HL-60 (cell line): ENCODE measurements around the gene KRTAP4-6.
"Not testable (repeated sequence)": the region's sequence is repeated elsewhere in the genome, so short reads cannot be mapped to it uniquely, and the experiment has no call there.

ENCODE experiments used
- DNase-seq, 2 experiments: peaks; one replicate each; pipeline ENCODE4 v3.0.0-alpha.2; 2010 to 2020; ENCODE audit warnings: low read depth in 1 of 2, low spot score in 1 of 2
- H3K27ac ChIP-seq: fragments of 250-450 bp; sonication (Bioruptor Pico); replicated peaks from 2 replicates; pipeline ENCODE4 v1.5.1; 2020; ENCODE audit warnings: mild to moderate bottlenecking, moderate library complexity
- H3K27me3 ChIP-seq: fragments of 250-450 bp; sonication (Bioruptor Pico); 2 replicates; pipeline ENCODE4 v1.5.1; 2021; ENCODE audit warnings: mild to moderate bottlenecking, moderate library complexity; ENCODE audit not compliant: insufficient read depth, poor library complexity, severe bottlenecking
- H3K4me3 ChIP-seq: replicated peaks from 2 replicates; pipeline ENCODE4 v1.5.1; 2011; ENCODE audit warnings: mild to moderate bottlenecking, control low read depth, low read length; ENCODE audit not compliant: insufficient read depth
- GABPA ChIP-seq: IDR thresholded peaks from 2 replicates; pipeline ENCODE4 v1.6.1; 2012; ENCODE audit warnings: low read depth
- POLR2AphosphoS5 ChIP-seq: IDR thresholded peaks from 2 replicates; pipeline ENCODE4 v1.6.1; 2012; ENCODE audit warnings: low read depth
- SPI1 ChIP-seq: IDR thresholded peaks from 2 replicates; pipeline ENCODE4 v1.6.1; 2012; ENCODE audit warnings: low read depth, mild to moderate bottlenecking, borderline replicate concordance
- TF ChIP-seq, protein P1 (sequence below): IDR thresholded peaks from one replicate; pipeline ENCODE4 v1.5.1; 2011; ENCODE audit warnings: low read length, control low read depth, inconsistent platforms; ENCODE audit not compliant: insufficient read depth
- TF ChIP-seq, protein P2 (sequence below): IDR thresholded peaks from 2 replicates; pipeline ENCODE4 v1.6.1; 2012; ENCODE audit warnings: low read depth; ENCODE audit not compliant: insufficient replicate concordance

KRTAP4-6 gene

DNA sequence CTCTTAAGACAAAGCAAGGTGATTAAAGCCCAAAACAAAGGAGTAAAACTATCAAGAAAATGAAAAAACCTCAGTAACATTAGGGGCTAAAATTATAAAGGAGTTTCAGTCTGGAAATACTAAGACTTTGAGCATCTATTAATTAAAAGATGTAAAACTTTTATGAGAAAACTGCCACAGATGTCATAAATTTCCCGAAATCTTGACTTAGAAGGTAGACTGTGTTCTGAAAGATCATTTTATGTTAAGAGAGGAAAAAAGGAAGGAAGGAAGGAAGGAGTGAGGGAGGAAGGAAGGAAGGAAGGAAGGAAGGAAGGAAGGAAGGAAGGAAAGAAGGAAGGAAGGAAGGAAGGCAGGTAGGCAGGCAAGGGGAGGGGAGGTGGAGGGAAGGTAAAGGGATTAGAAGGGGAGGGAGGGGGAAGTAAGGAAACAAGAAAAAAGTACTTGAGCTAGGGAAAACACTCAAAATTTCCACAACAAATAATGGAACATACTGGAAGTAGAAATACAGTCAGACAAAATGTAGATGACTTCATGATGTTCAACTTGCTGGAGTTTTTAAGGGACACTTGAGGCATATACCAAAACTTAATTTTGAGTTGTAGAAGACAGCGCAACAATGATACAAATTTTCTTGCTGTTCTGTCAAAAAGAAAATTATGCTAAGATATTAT lies 7.3 kb upstream of the KRTAP4-6 start:
- no peak overlapping the region for H3K27ac ChIP-seq
- peaks cover 2% of the 10 kb centered on the region for H3K27me3 ChIP-seq
- no peak overlapping the region for H3K4me3 ChIP-seq
- TF ChIP-seq, protein P1, sequence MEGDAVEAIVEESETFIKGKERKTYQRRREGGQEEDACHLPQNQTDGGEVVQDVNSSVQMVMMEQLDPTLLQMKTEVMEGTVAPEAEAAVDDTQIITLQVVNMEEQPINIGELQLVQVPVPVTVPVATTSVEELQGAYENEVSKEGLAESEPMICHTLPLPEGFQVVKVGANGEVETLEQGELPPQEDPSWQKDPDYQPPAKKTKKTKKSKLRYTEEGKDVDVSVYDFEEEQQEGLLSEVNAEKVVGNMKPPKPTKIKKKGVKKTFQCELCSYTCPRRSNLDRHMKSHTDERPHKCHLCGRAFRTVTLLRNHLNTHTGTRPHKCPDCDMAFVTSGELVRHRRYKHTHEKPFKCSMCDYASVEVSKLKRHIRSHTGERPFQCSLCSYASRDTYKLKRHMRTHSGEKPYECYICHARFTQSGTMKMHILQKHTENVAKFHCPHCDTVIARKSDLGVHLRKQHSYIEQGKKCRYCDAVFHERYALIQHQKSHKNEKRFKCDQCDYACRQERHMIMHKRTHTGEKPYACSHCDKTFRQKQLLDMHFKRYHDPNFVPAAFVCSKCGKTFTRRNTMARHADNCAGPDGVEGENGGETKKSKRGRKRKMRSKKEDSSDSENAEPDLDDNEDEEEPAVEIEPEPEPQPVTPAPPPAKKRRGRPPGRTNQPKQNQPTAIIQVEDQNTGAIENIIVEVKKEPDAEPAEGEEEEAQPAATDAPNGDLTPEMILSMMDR, result no peak
- no peak for TF ChIP-seq SPI1
- TF ChIP-seq POLR2AphosphoS5, result no peak
- TF ChIP-seq, protein P2, sequence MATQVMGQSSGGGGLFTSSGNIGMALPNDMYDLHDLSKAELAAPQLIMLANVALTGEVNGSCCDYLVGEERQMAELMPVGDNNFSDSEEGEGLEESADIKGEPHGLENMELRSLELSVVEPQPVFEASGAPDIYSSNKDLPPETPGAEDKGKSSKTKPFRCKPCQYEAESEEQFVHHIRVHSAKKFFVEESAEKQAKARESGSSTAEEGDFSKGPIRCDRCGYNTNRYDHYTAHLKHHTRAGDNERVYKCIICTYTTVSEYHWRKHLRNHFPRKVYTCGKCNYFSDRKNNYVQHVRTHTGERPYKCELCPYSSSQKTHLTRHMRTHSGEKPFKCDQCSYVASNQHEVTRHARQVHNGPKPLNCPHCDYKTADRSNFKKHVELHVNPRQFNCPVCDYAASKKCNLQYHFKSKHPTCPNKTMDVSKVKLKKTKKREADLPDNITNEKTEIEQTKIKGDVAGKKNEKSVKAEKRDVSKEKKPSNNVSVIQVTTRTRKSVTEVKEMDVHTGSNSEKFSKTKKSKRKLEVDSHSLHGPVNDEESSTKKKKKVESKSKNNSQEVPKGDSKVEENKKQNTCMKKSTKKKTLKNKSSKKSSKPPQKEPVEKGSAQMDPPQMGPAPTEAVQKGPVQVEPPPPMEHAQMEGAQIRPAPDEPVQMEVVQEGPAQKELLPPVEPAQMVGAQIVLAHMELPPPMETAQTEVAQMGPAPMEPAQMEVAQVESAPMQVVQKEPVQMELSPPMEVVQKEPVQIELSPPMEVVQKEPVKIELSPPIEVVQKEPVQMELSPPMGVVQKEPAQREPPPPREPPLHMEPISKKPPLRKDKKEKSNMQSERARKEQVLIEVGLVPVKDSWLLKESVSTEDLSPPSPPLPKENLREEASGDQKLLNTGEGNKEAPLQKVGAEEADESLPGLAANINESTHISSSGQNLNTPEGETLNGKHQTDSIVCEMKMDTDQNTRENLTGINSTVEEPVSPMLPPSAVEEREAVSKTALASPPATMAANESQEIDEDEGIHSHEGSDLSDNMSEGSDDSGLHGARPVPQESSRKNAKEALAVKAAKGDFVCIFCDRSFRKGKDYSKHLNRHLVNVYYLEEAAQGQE, result no peak
- no peak for TF ChIP-seq GABPA
- DNase-seq, result no peak

DNA sequence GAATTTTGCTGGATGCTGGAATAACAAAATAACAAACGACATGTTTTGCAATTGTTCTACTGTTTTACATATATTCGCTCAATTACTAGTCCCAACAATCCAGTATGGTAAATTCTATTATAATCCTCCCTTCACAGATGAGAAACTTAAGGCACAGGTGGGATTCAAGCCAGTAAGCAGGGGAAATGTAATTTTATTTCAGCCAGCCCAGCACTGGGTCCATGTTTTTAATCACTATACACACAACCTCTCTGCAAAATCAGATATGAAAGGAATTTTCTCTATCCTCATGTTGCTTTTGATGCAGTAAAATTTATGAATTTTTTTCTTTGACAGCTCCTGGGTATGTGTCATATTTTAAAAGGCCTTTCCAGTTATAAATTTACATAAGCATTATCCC lies 4.9 kb upstream of the KRTAP4-6 start:
- TF ChIP-seq SPI1 (no peak), POLR2AphosphoS5 (no peak)
- TF ChIP-seq, protein P1, result no peak
- DNase-seq, result no peak
- no peak overlapping the region for H3K27ac ChIP-seq
- H3K27me3 ChIP-seq, result no peaks in the 10 kb centered on the region
- H3K4me3 ChIP-seq, result no peak overlapping the region

DNA sequence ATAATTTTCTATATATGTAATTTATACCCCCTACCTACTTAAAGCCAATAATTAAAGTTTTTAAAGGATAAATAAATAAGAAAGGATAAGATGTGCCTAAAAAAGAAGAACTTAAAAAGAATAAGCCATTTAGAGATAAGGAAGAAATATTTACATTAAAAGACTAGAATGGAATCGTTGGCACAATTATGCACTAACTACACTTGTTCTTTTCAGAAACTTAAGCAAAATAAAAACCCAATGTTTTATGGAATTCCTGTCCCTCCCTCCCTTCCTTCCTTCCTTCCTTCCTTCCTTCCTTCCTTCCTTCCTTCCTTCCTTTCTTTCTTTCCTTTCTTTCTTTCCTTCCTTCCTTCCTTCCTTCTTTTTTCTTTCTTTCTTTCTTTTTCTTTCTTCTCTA lies 4.5 kb upstream of the KRTAP4-6 start:
- H3K4me3 ChIP-seq, result no peak overlapping the region
- TF ChIP-seq, protein P1, result no peak
- TF ChIP-seq GABPA (no peak), POLR2AphosphoS5 (no peak), SPI1 (no peak)
- TF ChIP-seq, protein P2, result no peak
- H3K27me3 ChIP-seq, result no peaks in the 10 kb centered on the region
- no peak overlapping the region for H3K27ac ChIP-seq
- no peak for DNase-seq

DNA sequence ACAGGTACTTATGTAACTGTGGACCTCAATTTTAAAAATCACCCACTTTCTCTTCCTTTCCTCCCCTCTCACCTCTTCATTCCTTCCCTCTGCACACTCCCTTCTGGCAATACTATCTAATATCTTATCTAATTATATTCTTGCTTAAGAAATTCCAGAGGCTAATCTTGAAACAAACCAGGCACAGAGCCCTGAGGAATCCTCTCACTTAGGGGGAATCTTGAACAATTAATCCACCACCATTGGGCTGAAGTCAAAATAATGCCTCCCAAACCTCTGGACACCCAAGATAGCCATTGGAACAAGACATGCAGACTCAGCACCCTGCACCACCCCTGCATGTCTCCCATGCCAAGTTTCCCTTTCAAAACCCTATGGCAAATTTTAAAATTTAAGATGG lies 1.0 kb upstream of the KRTAP4-6 start:
- H3K27ac ChIP-seq, result no peak overlapping the region
- H3K4me3 ChIP-seq, result no peak overlapping the region
- H3K27me3 ChIP-seq, result no peaks in the 10 kb centered on the region
- TF ChIP-seq GABPA, result no peak
- TF ChIP-seq, protein P1, result no peak
- no peak for TF ChIP-seq SPI1
- TF ChIP-seq, protein P2, result no peak
- TF ChIP-seq POLR2AphosphoS5, result no peak
- no peak for DNase-seq

DNA sequence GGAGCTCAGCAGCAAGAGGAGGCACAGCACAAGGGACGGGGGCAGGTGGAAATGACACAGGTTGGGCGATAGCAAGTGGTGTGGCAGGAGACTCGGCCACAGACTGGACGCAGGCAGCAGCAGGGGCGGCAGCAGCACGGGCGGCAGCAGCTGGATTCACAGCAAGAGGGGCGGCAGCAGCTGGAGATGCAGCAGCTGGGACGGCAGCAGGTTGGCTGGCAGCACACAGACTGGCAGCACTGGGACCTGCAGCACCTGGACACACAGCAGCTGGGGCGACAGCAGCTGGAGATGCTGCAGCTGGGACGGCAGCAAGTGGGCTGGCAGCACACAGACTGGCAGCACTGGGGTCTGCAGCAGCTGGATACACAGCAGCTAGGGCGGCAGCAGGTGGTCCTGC lies 479 bp downstream of the KRTAP4-6 start:
- not testable (repeated sequence) for H3K27me3 ChIP-seq, H3K27ac ChIP-seq, H3K4me3 ChIP-seq, DNase-seq
